Activated CD4-positive, alpha-beta memory T cell treated with anti-CD3 and anti-CD28 coated beads, Interleukin-2, amount 10 ng/mL, durations not matched to agents 7 days and 5 days (primary cell): ENCODE measurements around the gene RNASE9. TPM values are rescaled to one million over a fixed set of nuclear protein-coding genes. Genes with fewer than 3 reads are reported as not detected.

ENCODE experiments used
- total RNA-seq, 2 experiments: library from RNA; stranded (reverse); gene quantifications; one replicate each; pipeline ENCODE4 v1.2.3, GENCODE V29; 2021

Gene RNASE9
- total RNA-seq, 2 experiments from 2014 or later, result not detected

Other genes starting within 250 kb of the RNASE9 start
- gene CCNB1IP1, start 227.8 kb downstream of the RNASE9 start, total RNA-seq, result 10 to 100 TPM; 39.3 to 43.4 TPM
- 10 to 100 TPM; 27.1 to 28.7 TPM for gene PARP2, start 217.4 kb downstream of the RNASE9 start, total RNA-seq
- 10 to 100 TPM; 60.7 to 63.5 TPM for gene TEP1, start 147.5 kb downstream of the RNASE9 start, total RNA-seq
- under 1 TPM in 1 of 2 experiments, not detected in 1; 0.05 TPM for gene KLHL33, start 124.9 kb downstream of the RNASE9 start, total RNA-seq
- gene OSGEP, start 106.2 kb downstream of the RNASE9 start, total RNA-seq, result 10 to 100 TPM; 35.8 to 40.3 TPM
- gene APEX1, start 105.8 kb downstream of the RNASE9 start, total RNA-seq, result 100 to 1,000 TPM in 1 of 2 experiments, 10 to 100 TPM in 1; 91.9 to 103 TPM
- 10 to 100 TPM; 39.5 to 42.9 TPM for gene PIP4P1, start 99.6 kb downstream of the RNASE9 start, total RNA-seq
- gene PNP, start 91.6 kb downstream of the RNASE9 start, total RNA-seq, result 100 to 1,000 TPM; 207 to 210 TPM
- under 1 TPM in 1 of 2 experiments, not detected in 1; 0.50 TPM for gene RNASE10, start 55.5 kb downstream of the RNASE9 start, total RNA-seq
- gene RNASE11, start 27.0 kb upstream of the RNASE9 start, total RNA-seq, result not detected
- not detected for gene RNASE12, start 30.3 kb upstream of the RNASE9 start, total RNA-seq
- not detected for gene OR6S1, start 80.6 kb upstream of the RNASE9 start, total RNA-seq
- 1 to 10 TPM; 2.7 to 4.7 TPM for gene RNASE4, start 123.5 kb upstream of the RNASE9 start, total RNA-seq
- gene ANG, start 127.7 kb upstream of the RNASE9 start, total RNA-seq, result 1 to 10 TPM; 4.9 to 5.5 TPM
- gene EDDM3A, start 184.8 kb upstream of the RNASE9 start, total RNA-seq, result not detected
- not detected for gene EDDM3B, start 207.4 kb upstream of the RNASE9 start, total RNA-seq
- 1 to 10 TPM; 5.6 to 5.9 TPM for gene RNASE6, start 220.2 kb upstream of the RNASE9 start, total RNA-seq
- gene RNASE1, start 241.8 kb upstream of the RNASE9 start, total RNA-seq, result not detected